ENCODE results near the gene KIFAP3. TPM values are rescaled to one million over a fixed set of nuclear protein-coding genes. Genes with fewer than 3 reads are reported as not detected.
"Not testable (repeated sequence)": the region's sequence is repeated elsewhere in the genome, so short reads cannot be mapped to it uniquely, and the experiment has no call there.

Gene KIFAP3
- total RNA-seq, 4 donors from 2014 or later, result 18.5 to 34.0 (median 21.9) TPM

DNA sequence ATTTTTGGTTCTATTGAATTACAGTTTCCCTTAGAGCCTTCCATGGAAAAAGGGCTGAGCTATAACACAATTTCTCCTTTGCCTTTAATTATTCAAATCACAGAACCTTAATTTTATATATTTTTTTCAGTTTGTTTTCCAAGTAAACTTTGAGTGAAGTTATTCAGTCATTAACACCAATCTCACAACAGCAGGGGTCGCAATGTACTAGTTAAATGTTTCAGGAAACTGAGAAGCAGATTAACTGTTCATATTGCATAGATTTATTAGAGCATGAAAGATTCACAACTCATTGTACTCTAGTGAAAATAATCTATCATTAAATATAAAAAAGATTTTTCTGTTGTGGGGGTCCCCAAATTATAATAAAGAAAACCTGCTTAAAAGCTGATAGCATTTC, 64.1 kb downstream of the KIFAP3 start:
- TF ChIP-seq EP300 (IDR thresholded peaks at IDR 0.05) (no peak), POLR2A (IDR thresholded peaks at IDR 0.05) (no peak)
- TF ChIP-seq, protein P1, sequence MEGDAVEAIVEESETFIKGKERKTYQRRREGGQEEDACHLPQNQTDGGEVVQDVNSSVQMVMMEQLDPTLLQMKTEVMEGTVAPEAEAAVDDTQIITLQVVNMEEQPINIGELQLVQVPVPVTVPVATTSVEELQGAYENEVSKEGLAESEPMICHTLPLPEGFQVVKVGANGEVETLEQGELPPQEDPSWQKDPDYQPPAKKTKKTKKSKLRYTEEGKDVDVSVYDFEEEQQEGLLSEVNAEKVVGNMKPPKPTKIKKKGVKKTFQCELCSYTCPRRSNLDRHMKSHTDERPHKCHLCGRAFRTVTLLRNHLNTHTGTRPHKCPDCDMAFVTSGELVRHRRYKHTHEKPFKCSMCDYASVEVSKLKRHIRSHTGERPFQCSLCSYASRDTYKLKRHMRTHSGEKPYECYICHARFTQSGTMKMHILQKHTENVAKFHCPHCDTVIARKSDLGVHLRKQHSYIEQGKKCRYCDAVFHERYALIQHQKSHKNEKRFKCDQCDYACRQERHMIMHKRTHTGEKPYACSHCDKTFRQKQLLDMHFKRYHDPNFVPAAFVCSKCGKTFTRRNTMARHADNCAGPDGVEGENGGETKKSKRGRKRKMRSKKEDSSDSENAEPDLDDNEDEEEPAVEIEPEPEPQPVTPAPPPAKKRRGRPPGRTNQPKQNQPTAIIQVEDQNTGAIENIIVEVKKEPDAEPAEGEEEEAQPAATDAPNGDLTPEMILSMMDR (IDR thresholded peaks at IDR 0.05), result peak in 1 of 2 donors; percentile 17
- WGBS, result 36% methylated on average over 1 of the region's 1 CpG
- Histone ChIP-seq H3K36me3 (peaks cover 6% of the 10 kb centered on the region), H3K9me3 (no peaks in the 10 kb centered on the region), H3K27me3 (no peaks in the 10 kb centered on the region), H3K4me3 (no peak overlapping the region), H3K27ac (no peak overlapping the region), H3K4me1 (no peaks in the 10 kb centered on the region)
- DNase-seq (ENCODE audit: low spot score in 2 of 2), result no peak

DNA sequence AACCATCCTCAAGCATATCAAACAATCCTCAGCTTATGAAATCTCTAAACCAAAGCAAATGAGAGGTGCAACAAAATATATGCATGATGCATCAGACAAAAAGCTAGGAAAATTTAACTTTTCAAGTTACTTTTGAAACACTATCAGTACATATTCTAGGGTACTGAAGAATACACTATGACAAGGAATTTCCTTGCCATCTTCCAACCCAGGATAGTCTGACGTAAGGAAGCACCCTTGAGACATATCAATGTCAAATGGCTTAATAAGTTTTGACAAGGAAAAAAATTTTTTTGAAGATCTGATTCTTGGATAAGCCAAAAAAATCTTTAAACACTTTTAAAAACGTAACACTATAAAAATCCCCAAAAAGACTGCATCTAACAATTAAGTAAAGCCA, 64.9 kb downstream of the KIFAP3 start:
- no peaks in the 10 kb centered on the region for H3K9me3 ChIP-seq
- TF ChIP-seq, protein P1 (IDR thresholded peaks at IDR 0.05), result no peak
- H3K36me3 ChIP-seq, result peaks cover 4% of the 10 kb centered on the region
- no peak overlapping the region for H3K27ac ChIP-seq
- 92% methylated on average over 2 of the region's 2 CpGs for WGBS
- DNase-seq (ENCODE audit: low spot score in 2 of 2), result no peak
- H3K27me3 ChIP-seq, result no peaks in the 10 kb centered on the region
- no peak overlapping the region for H3K4me3 ChIP-seq
- H3K4me1 ChIP-seq, result no peaks in the 10 kb centered on the region

DNA sequence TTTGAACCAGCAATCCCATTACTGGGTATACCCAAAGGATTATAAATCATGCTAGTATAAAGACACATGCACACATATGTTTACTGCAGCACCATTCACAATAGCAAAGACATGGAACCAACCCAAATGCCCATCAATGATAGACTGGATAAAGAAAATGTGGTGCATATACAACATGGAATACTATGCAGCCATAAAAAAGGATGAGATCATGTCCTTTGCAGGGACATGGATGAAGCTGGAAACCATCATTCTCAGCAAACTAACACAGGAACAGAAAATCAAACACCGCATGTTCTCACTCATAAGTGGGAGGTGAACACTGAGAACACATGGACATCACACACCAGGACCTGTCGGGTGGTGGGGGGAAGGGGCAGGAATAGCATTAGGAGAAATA, 65.8 kb downstream of the KIFAP3 start:
- 97% methylated on average over 2 of the region's 2 CpGs for WGBS
- not testable (repeated sequence) for H3K36me3 ChIP-seq

DNA sequence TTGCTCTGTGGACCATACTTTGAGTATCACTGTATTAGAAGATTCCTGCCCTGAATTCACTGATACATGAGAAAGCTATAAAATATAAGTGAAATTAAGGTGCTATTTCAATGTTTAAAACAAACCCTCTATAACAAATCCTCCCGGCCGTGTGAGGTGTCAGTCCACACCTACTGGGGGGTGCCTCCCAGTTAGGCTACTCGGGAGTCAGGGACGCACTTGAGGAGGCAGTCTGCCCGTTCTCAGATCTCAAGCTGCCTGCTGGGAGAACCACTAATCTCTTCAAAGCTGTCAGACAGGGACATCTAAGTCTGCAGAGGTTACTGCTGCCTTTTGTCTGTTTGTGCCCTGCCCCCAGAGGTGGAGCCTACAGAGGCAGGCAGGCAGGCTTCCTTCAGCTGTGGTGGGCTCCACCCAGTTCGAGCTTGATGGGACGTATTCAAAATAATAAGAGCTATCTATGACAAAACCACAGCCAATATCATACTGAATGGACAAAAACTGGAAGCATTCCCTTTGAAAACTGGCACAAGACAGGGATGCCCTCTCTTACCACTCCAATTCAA, 71.1 kb downstream of the KIFAP3 start:
- DNase-seq (ENCODE audit: low spot score in 2 of 2); H3K36me3 ChIP-seq; H3K27me3 ChIP-seq; H3K27ac ChIP-seq; H3K4me3 ChIP-seq; H3K9me3 ChIP-seq: not testable (repeated sequence)
- H3K4me1 ChIP-seq, result peaks cover 12% of the 10 kb centered on the region
- WGBS, result 77% methylated on average over 7 of the region's 7 CpGs

More for the DNA sequence above, 65.8 kb downstream of the KIFAP3 start:
- not testable (repeated sequence) for H3K4me3 ChIP-seq; H3K9me3 ChIP-seq; H3K4me1 ChIP-seq; DNase-seq (ENCODE audit: low spot score in 2 of 2); H3K27me3 ChIP-seq; H3K27ac ChIP-seq

DNA sequence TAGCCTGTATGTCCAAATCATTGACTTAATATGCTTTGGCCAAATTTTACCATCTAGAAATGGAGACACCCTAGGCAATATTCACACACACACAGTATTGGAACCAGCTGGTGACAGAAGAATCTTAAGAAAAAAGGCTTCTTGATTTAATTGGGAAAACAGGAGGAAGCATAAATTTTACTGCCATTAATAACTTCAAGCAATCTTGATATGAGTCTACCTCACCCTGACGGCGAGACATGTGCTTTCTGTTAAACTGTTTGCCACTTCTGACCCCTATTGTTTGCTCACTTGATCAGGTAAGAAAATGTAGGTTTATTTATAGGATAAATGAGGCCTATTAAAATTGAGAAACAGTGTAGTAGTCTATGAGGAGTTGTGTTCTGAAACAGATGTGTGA, 73.2 kb downstream of the KIFAP3 start:
- Histone ChIP-seq H3K27ac (no peak overlapping the region), H3K4me1 (peaks cover 12% of the 10 kb centered on the region), H3K36me3 (no peaks in the 10 kb centered on the region), H3K4me3 (no peak overlapping the region), H3K9me3 (no peaks in the 10 kb centered on the region), H3K27me3 (no peaks in the 10 kb centered on the region)
- TF ChIP-seq POLR2A (IDR thresholded peaks at IDR 0.05) (no peak), EP300 (IDR thresholded peaks at IDR 0.05) (no peak)
- TF ChIP-seq, protein P1 (IDR thresholded peaks at IDR 0.05), result no peak
- WGBS, result 71% methylated on average over 2 of the region's 2 CpGs
- no peak for DNase-seq (ENCODE audit: low spot score in 2 of 2)

DNA sequence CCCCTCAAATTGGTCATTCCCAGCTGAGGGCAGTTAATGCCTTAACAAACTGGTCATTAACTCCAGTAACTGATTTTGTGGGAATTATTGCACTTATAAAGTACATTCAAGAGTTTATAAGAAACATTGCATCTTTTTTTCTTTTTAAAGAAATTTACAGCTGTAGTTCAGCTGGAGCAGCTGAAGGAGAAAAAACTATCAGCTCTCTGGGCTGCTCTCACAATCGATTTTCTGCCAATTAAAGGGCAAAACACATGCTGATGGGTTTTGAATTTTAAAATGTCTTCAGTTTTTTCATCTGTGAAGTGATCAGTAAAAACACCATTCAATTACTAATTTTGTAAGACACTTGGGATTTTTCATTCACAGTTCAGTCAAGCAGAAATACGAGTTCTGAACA, 74.7 kb downstream of the KIFAP3 start:
- H3K27me3 ChIP-seq, result no peaks in the 10 kb centered on the region
- DNase-seq (ENCODE audit: low spot score in 2 of 2), result no peak
- H3K27ac ChIP-seq, result no peak overlapping the region
- no peaks in the 10 kb centered on the region for H3K9me3 ChIP-seq
- TF ChIP-seq POLR2AphosphoS5 (IDR thresholded peaks at IDR 0.05) (no peak), EP300 (IDR thresholded peaks at IDR 0.05) (no peak), POLR2A (IDR thresholded peaks at IDR 0.05) (no peak)
- TF ChIP-seq, protein P1 (IDR thresholded peaks at IDR 0.05), result no peak
- no peak overlapping the region for H3K4me3 ChIP-seq
- H3K4me1 ChIP-seq, result peaks cover 12% of the 10 kb centered on the region
- H3K36me3 ChIP-seq, result no peaks in the 10 kb centered on the region
- WGBS, result 55% methylated on average over 2 of the region's 2 CpGs

All from suprapubic skin (tissue), 4 donors.